ENCODE measurements around the gene GRAMD2A. TPM values are rescaled to one million over a fixed set of nuclear protein-coding genes. Genes with fewer than 3 reads are reported as not detected.

GRAMD2A gene
- total RNA-seq, 2 donors from 2014 or later = 2.3 to 3.3 TPM

DNA sequence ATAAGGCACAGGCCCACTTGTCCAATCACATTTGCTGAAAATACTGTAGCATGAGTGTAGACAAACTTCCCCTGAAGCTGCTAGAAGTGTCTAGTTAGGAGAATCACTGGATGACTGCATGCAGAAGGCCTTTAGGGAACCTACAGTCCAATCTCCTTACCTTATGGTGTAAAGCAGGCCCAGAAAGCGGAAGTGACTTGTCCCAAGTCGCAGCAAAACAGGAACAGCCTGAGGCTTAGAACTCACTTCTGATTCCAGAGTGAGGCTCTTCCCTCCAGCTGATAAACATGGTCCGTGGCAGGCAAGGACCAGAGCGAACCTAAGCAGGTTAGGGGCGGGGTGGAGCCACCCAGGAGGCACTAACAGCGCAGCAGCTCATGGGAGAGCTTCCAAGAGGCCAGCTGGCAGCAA, 2.5 kb downstream of the GRAMD2A start:
- no peak overlapping the region for H3K27ac ChIP-seq
- no peak overlapping the region for H3K4me3 ChIP-seq
- H3K36me3 ChIP-seq = peaks cover 10% of the 10 kb centered on the region
- no peak overlapping the region for H3K9ac ChIP-seq (ENCODE audit: low read depth in 2 of 2, low read length in 2 of 2)
- intact Hi-C loops (cut with DNase I) = loop anchor here (5.0 kb wide), 2 partner anchors 77 to 92 kb away; partner anchors contain the start of gene PARP6
- no peaks in the 10 kb centered on the region for H3K9me3 ChIP-seq
- H3K27me3 ChIP-seq = peaks cover 4% of the 10 kb centered on the region
- no peak for DNase-seq
- no peaks in the 10 kb centered on the region for H3K4me1 ChIP-seq
- TF ChIP-seq, protein P1, sequence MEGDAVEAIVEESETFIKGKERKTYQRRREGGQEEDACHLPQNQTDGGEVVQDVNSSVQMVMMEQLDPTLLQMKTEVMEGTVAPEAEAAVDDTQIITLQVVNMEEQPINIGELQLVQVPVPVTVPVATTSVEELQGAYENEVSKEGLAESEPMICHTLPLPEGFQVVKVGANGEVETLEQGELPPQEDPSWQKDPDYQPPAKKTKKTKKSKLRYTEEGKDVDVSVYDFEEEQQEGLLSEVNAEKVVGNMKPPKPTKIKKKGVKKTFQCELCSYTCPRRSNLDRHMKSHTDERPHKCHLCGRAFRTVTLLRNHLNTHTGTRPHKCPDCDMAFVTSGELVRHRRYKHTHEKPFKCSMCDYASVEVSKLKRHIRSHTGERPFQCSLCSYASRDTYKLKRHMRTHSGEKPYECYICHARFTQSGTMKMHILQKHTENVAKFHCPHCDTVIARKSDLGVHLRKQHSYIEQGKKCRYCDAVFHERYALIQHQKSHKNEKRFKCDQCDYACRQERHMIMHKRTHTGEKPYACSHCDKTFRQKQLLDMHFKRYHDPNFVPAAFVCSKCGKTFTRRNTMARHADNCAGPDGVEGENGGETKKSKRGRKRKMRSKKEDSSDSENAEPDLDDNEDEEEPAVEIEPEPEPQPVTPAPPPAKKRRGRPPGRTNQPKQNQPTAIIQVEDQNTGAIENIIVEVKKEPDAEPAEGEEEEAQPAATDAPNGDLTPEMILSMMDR (IDR thresholded peaks at IDR 0.05) = no peak

DNA sequence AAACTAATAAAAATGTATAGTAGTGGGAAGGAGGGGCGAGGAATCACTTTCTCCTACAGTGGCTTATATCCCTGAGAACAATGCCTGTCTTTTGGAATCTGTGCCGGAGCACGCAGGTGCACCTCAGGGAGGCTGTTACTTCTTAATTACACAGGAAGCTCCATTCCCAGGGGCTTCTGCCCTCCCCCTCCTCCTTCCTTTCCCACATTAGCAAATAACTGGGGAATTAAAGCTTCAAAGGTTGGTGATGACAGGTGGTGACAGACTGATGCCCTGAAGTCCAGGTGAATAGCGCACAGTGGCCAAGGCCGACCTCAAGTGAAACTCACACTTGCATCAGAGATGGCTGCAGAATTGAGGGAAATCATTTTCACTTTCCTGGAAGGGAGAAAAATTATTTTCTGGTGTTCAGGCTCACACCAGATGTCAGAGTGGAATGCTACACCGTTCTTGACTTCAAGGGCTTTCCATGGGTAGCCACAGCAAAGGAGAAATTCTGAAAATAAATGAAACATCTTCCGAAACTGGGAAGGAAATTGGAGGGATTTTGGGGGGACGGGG, 3.7 kb downstream of the GRAMD2A start:
- intact Hi-C loops (cut with DNase I) = no loop called here
- H3K27ac ChIP-seq = no peak overlapping the region
- no peaks in the 10 kb centered on the region for H3K9me3 ChIP-seq
- H3K4me3 ChIP-seq = no peak overlapping the region
- no peaks in the 10 kb centered on the region for H3K4me1 ChIP-seq
- TF ChIP-seq, protein P1 (IDR thresholded peaks at IDR 0.05) = no peak
- no peak overlapping the region for H3K9ac ChIP-seq (ENCODE audit: low read depth in 2 of 2, low read length in 2 of 2)
- H3K36me3 ChIP-seq = peaks cover 4% of the 10 kb centered on the region
- peaks cover 4% of the 10 kb centered on the region for H3K27me3 ChIP-seq
- no peak for DNase-seq

DNA sequence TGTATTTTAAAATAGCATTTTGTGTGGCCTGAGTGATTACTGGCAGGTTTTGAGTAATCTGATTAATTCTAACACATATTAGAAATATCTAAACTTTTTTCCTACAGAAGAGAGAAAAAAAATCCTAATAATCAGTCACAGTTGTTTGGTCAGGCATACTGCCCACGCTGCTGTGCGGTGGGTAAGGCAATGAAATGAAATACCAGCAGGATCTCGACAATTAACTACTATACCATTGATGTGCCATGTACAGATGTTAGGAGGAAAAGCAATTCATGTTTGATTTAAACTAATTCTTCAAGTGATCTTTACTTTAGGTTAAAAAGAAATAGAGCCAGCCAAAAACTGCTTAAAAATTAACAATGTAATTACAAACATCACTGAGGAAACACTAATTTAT, 5.2 kb downstream of the GRAMD2A start:
- H3K27me3 ChIP-seq = peaks cover 4% of the 10 kb centered on the region
- no peak overlapping the region for H3K4me3 ChIP-seq
- H3K27ac ChIP-seq = no peak overlapping the region
- no peaks in the 10 kb centered on the region for H3K4me1 ChIP-seq
- intact Hi-C loops (cut with DNase I) = no loop called here
- H3K9ac ChIP-seq (ENCODE audit: low read depth in 2 of 2, low read length in 2 of 2) = no peak overlapping the region
- H3K9me3 ChIP-seq = no peaks in the 10 kb centered on the region
- DNase-seq = no peak
- TF ChIP-seq, protein P1 (IDR thresholded peaks at IDR 0.05) = no peak
- no peaks in the 10 kb centered on the region for H3K36me3 ChIP-seq

DNA sequence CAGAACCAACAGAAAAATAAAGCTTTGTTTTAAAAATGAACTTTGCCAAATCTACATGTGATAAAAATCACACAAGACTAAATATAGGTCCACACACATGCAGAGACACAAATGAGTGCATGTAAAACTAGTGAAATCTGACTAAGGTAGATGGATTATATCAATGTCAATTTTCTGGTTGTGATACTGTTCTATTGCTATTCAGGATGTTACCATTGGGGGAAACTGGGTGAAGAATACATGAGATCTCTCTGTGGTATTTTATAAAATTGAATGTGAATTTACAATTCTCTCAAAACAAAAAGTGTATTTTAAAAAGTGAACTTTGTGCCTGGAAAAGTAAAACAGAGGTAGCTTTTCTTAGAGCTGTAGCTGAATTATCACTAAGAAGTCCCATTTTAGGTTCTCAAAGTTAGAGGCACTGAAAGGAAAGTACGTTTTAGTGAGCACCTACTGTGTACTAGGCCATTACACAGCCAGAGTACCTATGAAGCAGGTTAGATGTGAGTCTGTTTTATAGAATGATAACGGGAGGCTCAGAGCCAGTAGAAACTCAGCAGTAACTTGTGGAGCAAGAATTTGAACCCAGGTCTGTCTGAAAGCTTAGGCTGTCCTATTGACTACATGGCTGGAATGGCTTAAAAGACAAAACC, 8.2 kb downstream of the GRAMD2A start:
- H3K4me1 ChIP-seq = no peaks in the 10 kb centered on the region
- intact Hi-C loops (cut with DNase I) = no loop called here
- H3K27me3 ChIP-seq = peaks cover 2% of the 10 kb centered on the region
- no peaks in the 10 kb centered on the region for H3K9me3 ChIP-seq
- TF ChIP-seq, protein P1 (IDR thresholded peaks at IDR 0.05) = no peak
- H3K36me3 ChIP-seq = no peaks in the 10 kb centered on the region
- no peak overlapping the region for H3K4me3 ChIP-seq
- DNase-seq = no peak
- no peak overlapping the region for H3K9ac ChIP-seq (ENCODE audit: low read depth in 2 of 2, low read length in 2 of 2)
- no peak overlapping the region for H3K27ac ChIP-seq

DNA sequence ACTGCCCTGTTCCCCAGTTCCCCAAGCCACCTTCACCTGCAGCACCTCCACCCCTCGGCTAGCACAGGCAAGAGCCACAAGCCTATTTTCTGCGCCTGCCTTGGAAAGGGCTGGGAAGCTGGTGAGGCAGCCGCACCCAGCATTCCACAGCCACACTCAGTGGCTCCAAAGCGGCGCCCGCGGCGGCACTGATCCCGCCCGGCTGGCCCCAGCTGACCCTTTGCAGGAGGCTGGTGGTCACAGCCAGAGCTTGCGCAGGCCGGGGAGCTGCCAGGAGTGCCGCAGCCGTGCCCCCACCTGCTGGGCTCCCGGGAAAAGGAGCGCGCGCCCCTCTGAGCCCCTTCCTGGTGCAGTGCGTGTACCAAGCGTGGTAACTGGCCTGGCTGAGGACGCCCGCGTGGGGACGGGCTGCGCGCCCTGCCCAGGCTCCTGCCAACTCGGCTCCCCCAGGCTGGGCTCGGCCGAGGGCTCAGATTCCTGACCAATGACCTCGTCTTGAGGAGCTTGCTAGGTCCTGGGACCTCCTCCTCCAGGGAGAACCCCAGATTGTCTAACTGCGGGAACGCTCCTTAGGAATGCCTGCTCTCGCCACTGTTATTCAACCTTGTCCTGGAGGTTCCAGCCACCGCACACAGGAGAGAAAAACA, 13.3 kb downstream of the GRAMD2A start:
- Histone ChIP-seq H3K9me3 (no peaks in the 10 kb centered on the region), H3K4me1 (no peaks in the 10 kb centered on the region), H3K9ac (ENCODE audit: low read depth in 2 of 2, low read length in 2 of 2) (no peak overlapping the region), H3K27me3 (peaks cover 15% of the 10 kb centered on the region), H3K27ac (no peak overlapping the region), H3K4me3 (peak overlapping the region; percentile 30), H3K36me3 (no peaks in the 10 kb centered on the region)
- TF ChIP-seq, protein P1 (IDR thresholded peaks at IDR 0.05) = no peak
- intact Hi-C loops (cut with DNase I) = no loop called here
- no peak for DNase-seq
